Right ventricle myocardium superior (tissue), 1 donor: ENCODE data around the gene TMEM126B. TPM values are rescaled to one million over a fixed set of nuclear protein-coding genes. Genes with fewer than 3 reads are reported as not detected.
"Not testable (repeated sequence)": the region's sequence is repeated elsewhere in the genome, so short reads cannot be mapped to it uniquely, and the experiment has no call there.

Experiments used
- ATAC-seq: fragments of 200-7000 bp; cut with Tn5 transposase; one replicate; pipeline ENCODE4 v1.9.1; 2020; ENCODE audit warnings: mild to moderate bottlenecking; ENCODE audit not compliant: poor library complexity
- DNase-seq: peaks from one replicate; pipeline ENCODE4 v3.0.0-alpha.2; 2020
- intact Hi-C: fragments of 100-400 bp; cut with DNase I; formaldehyde crosslinking; loops from one replicate; pipeline ENCODE4 v1.11.2; 2022
- total RNA-seq: library from RNA; stranded (reverse); fragmentation: NEBNext Ultra II Directional; extraction: Animal tissue kit (Norgen Biotek cat#: 25700); gene quantifications from one replicate; pipeline ENCODE4 v1.2.1, GENCODE V29; 2021
- donor health status: DM: no; HTN: yes; CAD: no; lungs with severe emphysema.

Gene TMEM126B
- total RNA-seq, 1 donor from 2014 or later, result 61.6 TPM

- ATAC-seq (peak; percentile 18), DNase-seq (no peak)
- intact Hi-C loops, result loop anchor here (2.0 to 10.0 kb wide), 2 partner anchors 36 to 616 kb away; partner anchors contain the start of genes CREBZF and EED
Observed at GRCh38 chr11:85628771-85629341, 463 bp downstream of the TMEM126B start.

- ATAC-seq (no peak), DNase-seq (no peak)
- intact Hi-C loops, result no loop called here
Observed at GRCh38 chr11:85634747-85635146, 6.4 kb downstream of the TMEM126B start.

- peak; percentile 57 for ATAC-seq
- DNase-seq, result peak; percentile 53
- intact Hi-C loops, result no loop called here
Observed at GRCh38 chr11:85643191-85643614, 14.8 kb downstream of the TMEM126B start.

- ATAC-seq, result no peak
- intact Hi-C loops, result no loop called here
Observed at GRCh38 chr11:85647078-85647477, 18.7 kb downstream of the TMEM126B start.

GRCh38 chr11:85647604-85648299 lies 19.4 kb downstream of the TMEM126B start, which contains the start of gene TMEM126A:
TMEM126A (plus strand) TSS chr11:85647967; CDS start chr11:85650256, 2,289 bp downstream.
- peak; percentile 99 for ATAC-seq
- intact Hi-C loops, result no loop called here
- DNase-seq, result peak; percentile 95

More at GRCh38 chr11:85647078-85647477, 18.7 kb downstream of the TMEM126B start:
- no peak for DNase-seq

GRCh38 chr11:85651118-85651517 lies 22.7 kb downstream of the TMEM126B start:
- intact Hi-C loops, result no loop called here
- ATAC-seq, result no peak

GRCh38 chr11:85652786-85653447 lies 24.5 kb downstream of the TMEM126B start:
- ATAC-seq (no peak), DNase-seq (no peak)
- intact Hi-C loops, result no loop called here

More at GRCh38 chr11:85651118-85651517, 22.7 kb downstream of the TMEM126B start:
- DNase-seq, result no peak

GRCh38 chr11:85654343-85654742 lies 25.9 kb downstream of the TMEM126B start:
- ATAC-seq, DNase-seq, intact Hi-C loops: not testable (repeated sequence)

GRCh38 chr11:85656777-85657176 lies 28.4 kb downstream of the TMEM126B start:
- intact Hi-C loops, result no loop called here
- no peak for DNase-seq
- ATAC-seq, result no peak

GRCh38 chr11:85658180-85658579 lies 29.8 kb downstream of the TMEM126B start:
- no peak for ATAC-seq
- intact Hi-C loops, result no loop called here
- no peak for DNase-seq

GRCh38 chr11:85661972-85662664 lies 33.7 kb downstream of the TMEM126B start:
- no peak for ATAC-seq
- intact Hi-C loops, result no loop called here
- DNase-seq, result no peak

- ATAC-seq (no peak), DNase-seq (no peak)
- intact Hi-C loops, result no loop called here
Observed at GRCh38 chr11:85663080-85663752, 34.8 kb downstream of the TMEM126B start.

GRCh38 chr11:85663753-85664614 lies 35.6 kb downstream of the TMEM126B start:
- intact Hi-C loops, result loop anchor here (2.0 kb wide), 1 partner anchor 35 kb away; the partner anchor contains the start of gene TMEM126B
- DNase-seq (peak; percentile 89), ATAC-seq (peak; percentile 85)

- intact Hi-C loops, result loop anchor here (2.0 kb wide), 1 partner anchor 36 kb away; the partner anchor contains the start of gene TMEM126B
- ATAC-seq (peak; percentile 98), DNase-seq (peak; percentile 95)
Observed at GRCh38 chr11:85664615-85665481, 36.5 kb downstream of the TMEM126B start, which contains the start of gene CREBZF. CREBZF (minus strand) TSS chr11:85665129; CDS start chr11:85664875, 254 bp downstream.

GRCh38 chr11:85665733-85666132 lies 37.3 kb downstream of the TMEM126B start:
- no peak for DNase-seq
- ATAC-seq, result no peak
- intact Hi-C loops, result loop anchor here (2.0 kb wide), 1 partner anchor 37 kb away; the partner anchor contains the start of gene TMEM126B

GRCh38 chr11:85666687-85667086 lies 38.3 kb downstream of the TMEM126B start:
- DNase-seq (no peak), ATAC-seq (no peak)
- intact Hi-C loops, result no loop called here
